ENCODE results near the gene RNF17.

RNF17 gene

GRCh38 chr13:24899601-24900000 is 135.6 kb downstream of the RNF17 start:
- no peak for DNase-seq

GRCh38 chr13:24900507-24900906 is 136.5 kb downstream of the RNF17 start:
- no peak for DNase-seq

- no peak for DNase-seq
Observed at GRCh38 chr13:24905242-24905641, 141.3 kb downstream of the RNF17 start.

GRCh38 chr13:24906268-24906667 is 142.3 kb downstream of the RNF17 start:
- DNase-seq: no peak

GRCh38 chr13:24910502-24911132 is 146.6 kb downstream of the RNF17 start:
- DNase-seq: no peak

- no peak for DNase-seq
Observed at GRCh38 chr13:24911133-24911908, 147.4 kb downstream of the RNF17 start.

- no peak for DNase-seq
Observed at GRCh38 chr13:24916464-24916863, 152.5 kb downstream of the RNF17 start.

GRCh38 chr13:24921003-24921402 is 157.0 kb downstream of the RNF17 start:
- DNase-seq: no peak

- DNase-seq: no peak
Observed at GRCh38 chr13:24921881-24922280, 157.9 kb downstream of the RNF17 start.

GRCh38 chr13:24922387-24922744 is 158.4 kb downstream of the RNF17 start:
- DNase-seq: no peak

- DNase-seq: peak; percentile 90
Observed at GRCh38 chr13:24922745-24923591, 159.0 kb downstream of the RNF17 start.

GRCh38 chr13:24925318-24926231 is 161.6 kb downstream of the RNF17 start:
- DNase-seq: no peak

- no peak for DNase-seq
Observed at GRCh38 chr13:24927810-24928404, 163.9 kb downstream of the RNF17 start.

GRCh38 chr13:24929196-24929595 is 165.2 kb downstream of the RNF17 start:
- no peak for DNase-seq

Measured in activated T-cell treated with anti-CD3 and anti-CD28 coated beads, Interleukin-2, amount 50 U/mL, for 1 hour (primary cell).